NCI-H1436 (cell line): ENCODE measurements around the gene DAAM1.

Experiments used
- DNase-seq: peaks from one replicate; lab custom pipeline; 2025; lab: John Stamatoyannopoulos, UW

Gene DAAM1

DNA sequence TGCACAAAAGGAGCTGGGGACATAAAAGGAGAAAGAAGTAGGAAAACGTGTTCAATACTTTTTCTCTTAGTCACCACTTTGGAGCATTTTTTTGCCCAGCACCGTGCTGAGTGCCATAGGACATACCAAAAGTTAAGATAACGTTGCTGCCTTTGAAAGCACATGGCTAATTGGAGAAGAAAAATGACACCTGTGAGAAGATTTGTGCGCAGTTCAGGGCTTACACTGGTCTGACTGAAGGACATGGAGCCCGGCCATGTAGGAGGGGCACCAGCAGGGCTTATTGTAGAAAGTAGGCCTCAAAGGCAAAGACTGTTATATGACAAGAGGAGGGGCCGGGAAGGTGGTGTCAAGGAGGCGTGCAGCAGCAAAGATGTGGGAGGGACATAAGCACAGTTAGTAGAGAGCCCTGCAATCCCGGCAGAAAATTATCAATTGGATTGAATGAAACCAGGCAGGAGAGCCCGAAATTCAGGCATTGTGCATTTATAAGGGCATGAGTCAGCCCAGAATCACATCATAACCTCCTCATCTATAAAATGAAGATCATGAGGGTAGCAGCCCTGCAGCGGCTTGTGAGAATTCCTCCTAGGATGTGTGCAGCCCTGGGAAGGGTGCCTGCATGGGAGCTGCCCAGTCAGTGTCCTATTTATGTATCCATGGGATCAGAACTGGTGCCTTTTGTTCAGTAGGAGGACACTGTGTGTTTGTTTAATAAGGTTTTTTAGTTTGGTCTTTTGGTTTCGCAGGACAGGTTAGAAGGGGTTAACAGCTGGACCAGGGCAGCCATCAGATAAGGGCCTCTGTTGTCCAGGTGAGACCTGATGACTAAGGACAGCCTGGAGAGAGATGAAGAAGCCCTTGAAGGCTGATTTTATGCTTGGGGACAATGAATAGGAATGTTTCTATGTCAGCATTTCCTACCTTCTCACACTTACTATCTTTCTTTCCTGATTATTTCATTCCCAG, 154.3 kb downstream of the DAAM1 start:
- DNase-seq = no peak

GRCh38 chr14:59343585-59343984, 155.1 kb downstream of the DAAM1 start:
- no peak for DNase-seq

GRCh38 chr14:59344016-59344415, 155.5 kb downstream of the DAAM1 start:
- DNase-seq = no peak

DNA sequence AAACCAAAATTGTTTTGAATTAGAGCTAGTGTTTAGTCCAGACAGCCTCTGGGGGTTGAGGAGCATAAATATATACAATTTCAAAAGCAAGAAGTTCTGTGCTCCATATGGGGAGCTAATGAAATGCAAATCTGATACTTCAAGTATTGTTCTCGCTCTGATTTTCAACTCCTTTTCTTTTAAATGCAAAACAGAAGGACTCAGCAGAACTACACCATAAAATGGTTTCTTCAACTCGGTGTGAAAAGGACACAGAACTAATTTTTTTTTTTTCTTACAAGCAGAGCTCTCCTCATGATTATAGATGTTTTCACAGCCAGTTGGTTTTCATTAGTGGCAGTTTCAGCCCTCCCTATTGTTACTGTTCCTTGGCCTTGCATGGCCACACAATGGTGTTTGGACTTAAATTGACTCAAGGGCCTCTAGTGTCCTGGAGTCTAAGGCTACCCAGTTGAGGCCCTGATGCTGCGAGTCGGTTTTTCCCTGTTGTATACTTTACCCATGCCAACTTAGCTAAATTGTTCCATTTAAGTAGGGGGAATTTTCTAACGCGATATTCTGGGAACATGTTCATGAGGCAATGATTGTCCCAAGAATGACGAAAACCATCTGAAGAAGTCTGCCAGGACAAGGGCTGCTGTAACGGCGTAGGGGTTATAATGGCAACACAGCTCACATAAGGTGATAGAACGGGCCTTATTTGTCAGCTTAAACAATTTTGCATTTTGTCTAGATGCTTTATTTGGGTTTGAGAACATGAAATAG, 156.4 kb downstream of the DAAM1 start:
- DNase-seq = no peak

- DNase-seq = no peak
Measured at GRCh38 chr14:59346329-59346728, 157.9 kb downstream of the DAAM1 start.

DNA sequence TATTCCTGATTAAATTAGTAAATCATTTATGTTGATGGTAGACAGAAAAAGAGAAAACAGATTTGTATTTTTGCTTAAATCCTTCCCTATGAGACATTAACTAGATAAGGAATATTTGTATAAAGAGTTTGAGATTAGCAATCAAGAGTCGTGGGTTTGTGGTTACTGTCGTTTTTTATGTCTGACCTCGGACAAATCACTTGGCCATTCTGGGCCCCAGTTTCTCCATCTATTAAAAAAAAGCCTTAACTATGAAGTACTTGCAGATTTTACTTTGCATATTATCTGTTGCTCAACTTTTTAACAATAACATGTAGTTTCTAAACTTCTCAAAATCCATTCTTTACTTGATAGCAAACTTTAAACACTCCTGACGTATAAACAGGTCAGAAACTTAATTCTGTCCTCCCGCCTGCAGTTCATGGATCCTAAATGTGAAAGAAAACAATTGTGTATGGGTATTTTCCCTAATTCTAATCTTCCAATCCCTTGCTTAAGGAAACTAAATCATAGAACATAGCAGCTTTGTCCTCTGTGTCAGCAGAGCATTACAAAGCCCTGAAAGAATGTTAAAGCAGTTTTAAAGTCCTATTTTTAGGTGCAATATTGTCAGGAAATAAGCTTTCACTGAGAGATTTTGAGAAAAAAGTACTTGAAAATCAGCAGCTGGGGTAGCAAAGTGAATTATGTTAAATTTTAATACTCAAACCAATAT, 158.5 kb downstream of the DAAM1 start:
- no peak for DNase-seq

DNA sequence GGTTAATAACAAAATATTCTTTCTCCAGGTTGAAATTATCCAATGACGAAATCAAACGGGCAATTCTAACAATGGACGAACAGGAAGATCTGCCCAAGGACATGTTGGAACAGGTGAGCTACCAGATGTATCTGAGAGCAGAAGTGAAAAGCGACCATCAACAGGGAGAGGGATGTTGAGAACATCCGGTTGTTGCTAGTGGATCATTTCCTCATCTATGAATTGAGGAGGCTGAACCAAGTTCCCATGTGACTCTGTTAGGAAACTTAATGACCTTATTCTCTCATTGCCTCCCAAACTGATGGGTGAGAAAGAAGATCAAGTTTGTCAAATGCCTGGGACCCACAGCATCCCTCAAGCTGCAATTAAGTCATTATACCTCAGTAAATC, 159.0 kb downstream of the DAAM1 start:
- no peak for DNase-seq

DNA sequence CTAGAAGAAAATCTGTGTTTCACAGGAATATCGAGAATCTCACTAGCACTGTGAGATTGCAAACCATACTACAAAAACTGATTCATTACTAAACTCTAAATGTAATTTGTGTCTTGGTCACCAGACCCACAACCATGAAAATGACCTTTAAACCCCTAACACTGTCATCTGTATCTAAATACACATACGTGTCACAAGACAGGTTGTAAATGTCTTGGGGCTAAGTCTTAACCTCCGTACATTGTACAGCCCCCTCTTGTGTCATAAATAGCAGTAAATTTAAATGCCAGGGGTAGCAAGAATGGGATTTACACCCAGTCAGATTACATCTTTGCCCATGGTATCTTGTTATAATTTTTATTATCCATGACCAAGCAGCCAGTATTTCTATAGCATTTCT, 159.4 kb downstream of the DAAM1 start:
- DNase-seq = no peak

DNA sequence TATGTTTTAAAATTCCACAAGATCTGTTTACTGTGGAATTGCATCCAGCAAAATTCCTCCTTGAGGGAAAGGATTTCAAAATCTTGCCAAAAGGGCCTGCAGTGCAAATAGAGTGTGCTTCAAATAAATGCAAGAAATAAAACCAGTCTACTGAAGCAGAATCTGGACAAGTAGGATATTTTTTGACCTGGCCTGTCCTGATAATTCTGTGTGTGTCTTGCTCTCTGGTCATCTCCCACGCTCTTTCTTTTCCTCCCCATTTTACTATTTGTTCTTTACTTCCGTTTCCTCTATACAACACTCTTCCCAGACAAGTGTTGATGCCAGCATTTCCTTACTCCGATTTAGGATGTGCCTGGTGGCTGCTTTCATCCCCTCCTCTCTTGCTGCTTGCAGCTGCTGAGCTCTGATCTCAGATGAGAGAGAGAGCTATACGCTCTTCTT, 160.8 kb downstream of the DAAM1 start:
- no peak for DNase-seq

DNA sequence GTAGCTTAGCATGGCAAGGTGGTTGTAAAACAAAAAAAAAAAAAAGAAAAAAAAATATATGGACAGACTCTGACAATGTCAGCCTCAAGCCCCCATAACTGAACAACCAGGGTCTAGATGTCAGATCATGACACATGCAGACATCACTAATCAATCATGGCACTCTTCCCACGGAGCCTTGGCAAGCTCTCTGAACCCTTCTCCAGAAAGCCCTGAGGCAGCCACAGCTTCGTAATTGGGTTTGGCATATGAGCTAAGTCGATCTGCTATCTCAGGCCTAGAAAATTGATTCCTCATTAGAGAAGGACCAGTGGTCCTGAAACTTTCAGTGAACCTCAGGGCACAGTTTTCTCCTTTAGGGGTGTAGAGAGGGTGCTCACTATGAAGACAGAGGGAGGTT, 164.5 kb downstream of the DAAM1 start:
- DNase-seq = no peak

GRCh38 chr14:59354666-59355065, 166.2 kb downstream of the DAAM1 start:
- no peak for DNase-seq

DNA sequence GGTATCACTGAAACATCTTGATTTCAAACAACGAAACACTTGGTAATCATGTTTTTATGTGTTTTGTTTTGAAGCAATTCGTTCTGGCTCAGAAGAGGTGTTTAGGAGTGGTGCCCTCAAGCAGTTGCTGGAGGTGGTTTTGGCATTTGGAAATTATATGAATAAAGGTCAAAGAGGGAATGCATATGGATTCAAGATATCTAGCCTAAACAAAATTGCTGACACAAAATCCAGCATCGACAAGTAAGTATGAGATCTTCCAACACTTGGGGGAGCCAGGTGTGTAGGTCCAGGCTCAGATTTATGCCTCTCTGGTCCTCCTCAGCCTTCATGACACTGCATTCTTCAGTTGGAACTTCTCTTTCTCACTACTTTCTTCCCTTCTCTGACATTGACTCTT, 166.6 kb downstream of the DAAM1 start:
- no peak for DNase-seq

GRCh38 chr14:59356312-59356711, 167.8 kb downstream of the DAAM1 start:
- no peak for DNase-seq

DNA sequence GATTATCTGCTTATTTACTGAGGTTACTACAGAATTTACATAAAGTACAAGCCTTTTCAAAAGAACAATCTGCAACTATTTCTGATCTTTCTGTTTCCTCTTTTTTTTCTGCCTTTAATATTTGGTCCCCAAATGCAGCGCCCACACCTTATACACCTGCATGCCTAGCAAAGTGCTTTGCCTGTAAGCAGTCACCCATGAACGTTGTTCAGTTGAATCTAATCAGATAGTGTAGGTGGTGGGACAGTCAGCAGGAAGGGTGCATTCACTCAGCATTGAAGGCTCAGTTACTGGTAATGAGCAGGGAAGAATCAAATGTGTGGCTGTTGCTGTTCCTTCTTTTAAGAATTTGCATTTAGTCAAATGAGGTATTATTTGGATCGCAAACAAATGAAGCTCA, 168.3 kb downstream of the DAAM1 start:
- DNase-seq = no peak

DNA sequence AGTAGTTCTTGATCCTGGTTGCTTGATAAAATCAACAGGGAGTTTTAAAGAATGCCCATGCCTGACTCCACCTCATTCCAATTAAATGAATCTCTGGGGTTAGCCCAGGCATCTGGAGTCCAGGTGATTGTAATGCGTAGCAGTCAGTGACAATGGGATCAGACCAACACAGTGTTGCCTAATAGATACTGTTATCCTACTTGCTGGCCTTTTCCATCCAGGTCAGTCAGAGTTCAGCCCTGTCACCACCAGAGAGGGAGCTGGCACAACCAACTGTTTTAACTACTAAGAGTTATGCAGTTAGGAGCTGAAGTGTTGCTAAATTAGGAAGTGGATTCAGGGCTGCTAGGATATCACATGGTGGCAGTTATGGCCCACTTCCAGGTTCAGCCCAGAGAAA, 169.6 kb downstream of the DAAM1 start:
- no peak for DNase-seq

- DNase-seq = no peak
Measured at GRCh38 chr14:59358784-59359183, 170.3 kb downstream of the DAAM1 start.

DNA sequence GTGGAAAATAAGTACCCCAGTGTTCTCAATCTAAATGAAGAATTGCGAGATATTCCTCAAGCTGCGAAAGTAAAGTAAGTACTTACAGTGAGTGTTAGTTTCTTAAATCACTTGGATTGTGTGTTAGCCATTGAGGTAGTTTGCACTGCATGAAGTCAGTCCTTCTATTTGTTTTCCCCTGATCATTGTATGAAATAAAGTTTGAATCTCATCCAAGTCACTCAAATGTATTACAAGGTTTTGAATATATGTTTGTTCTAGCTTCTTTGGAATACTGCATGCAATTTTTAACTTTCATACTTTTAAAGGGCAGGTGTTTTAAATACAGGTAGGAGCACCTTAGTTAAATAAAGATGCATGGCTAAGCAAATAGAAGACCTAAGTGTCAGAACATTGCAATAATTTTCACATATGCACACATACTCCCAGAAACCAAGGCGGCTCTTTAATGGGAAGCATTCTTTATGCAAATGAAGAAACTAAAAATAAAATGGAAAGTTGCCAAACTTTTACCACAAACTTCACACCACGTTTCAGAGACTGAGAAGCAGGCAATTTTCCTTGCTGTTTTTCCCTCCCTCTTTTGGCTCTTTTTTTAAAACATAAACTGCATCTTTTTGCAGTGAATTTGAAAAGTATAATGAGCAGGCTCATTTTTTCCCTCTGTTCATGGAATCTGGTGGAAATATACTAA, 171.1 kb downstream of the DAAM1 start:
- DNase-seq = no peak

- no peak for DNase-seq
Measured at GRCh38 chr14:59360233-59360632, 171.8 kb downstream of the DAAM1 start.

- peak; percentile 80 for DNase-seq
Measured at GRCh38 chr14:59360923-59361794, 172.7 kb downstream of the DAAM1 start.

GRCh38 chr14:59362513-59362912, 174.0 kb downstream of the DAAM1 start:
- no peak for DNase-seq
